GM19372 (cell line): ENCODE data around the gene SYNM.

ENCODE experiments used
- ATAC-seq: cut with Tn5 transposase; IDR thresholded peaks from one replicate; pipeline ENCODE4 v1.9.1; 2021; ENCODE audit warnings: mild to moderate bottlenecking, low read depth, moderate library complexity; ENCODE audit not compliant: unreplicated experiment

Gene SYNM

DNA sequence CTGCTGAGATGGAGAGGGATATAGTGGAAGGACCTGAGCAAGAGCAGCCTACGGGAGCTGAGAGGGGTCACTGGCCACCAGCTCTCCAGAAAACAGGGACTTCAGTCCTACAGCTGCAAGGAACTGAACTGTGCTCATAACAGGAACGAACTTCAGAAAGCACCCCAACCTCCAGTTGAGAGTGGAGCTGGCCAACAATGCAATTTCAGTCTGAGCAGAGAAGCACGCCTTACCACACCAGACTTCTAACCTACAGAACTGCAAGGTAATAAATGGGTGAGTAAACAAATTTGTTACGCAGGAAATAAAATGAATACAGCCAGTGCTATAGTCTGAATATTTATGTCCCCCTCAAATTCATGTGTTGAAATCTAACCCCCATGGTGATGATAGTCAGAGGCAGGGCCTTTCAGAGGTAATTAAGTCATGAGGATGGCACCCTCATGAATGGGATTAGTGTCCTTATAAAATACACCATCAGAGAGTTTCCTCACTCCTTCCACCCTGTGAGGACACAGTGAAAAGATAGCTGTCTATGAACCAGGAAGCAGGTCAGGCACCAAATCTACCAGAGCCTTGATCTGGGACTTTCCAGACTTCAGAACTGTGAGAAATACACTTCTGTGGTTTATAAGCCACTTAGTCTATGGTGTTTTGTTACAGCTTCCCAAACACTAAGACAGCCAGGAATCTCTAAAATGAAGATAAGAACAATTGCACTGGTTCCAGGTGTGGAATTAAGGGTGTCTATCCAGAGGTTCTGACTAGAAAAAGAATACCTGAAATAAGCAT is 58.6 kb downstream of the SYNM start:
- no peak for ATAC-seq

- no peak for ATAC-seq
These were observed 59.2 kb downstream of the SYNM start for GRCh38 chr15:99164119-99164518.

DNA sequence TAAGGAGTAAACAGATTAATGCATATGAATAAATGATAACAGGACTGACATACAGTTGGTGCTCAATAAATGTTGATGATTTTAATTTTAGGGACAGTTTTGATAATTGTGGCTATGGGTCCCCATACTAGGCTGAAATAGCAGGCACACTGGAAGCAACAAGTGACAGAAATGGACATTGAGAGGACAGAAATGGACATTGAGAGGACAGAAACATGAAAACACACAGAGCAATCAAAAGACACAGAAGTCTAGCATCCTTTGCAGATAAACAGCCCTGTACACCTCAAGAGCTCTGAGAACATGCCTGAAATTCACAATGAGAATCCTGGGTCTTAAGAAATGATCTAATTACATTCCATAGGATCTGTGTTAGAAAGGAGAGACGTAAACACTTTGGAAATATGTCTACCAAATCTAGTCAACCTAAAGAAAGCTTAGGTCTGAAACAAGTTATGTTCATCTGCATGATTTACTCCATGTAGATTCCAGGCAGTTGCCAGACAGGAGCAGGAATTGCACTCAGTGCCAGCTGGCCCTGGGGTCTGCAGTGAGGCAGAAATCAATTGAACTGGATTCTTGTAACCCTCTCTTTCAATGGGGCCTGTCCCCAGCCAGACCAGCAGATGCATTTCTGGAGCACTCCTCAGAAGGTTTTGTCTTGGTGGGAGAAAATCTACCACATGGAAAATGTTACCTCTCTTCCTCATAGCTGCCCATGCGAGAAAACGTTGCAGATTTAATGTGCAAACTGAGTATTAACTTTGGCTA is 60.3 kb downstream of the SYNM start:
- no peak for ATAC-seq

- ATAC-seq, result no peak
These were observed 61.2 kb downstream of the SYNM start for GRCh38 chr15:99165956-99166689.

DNA sequence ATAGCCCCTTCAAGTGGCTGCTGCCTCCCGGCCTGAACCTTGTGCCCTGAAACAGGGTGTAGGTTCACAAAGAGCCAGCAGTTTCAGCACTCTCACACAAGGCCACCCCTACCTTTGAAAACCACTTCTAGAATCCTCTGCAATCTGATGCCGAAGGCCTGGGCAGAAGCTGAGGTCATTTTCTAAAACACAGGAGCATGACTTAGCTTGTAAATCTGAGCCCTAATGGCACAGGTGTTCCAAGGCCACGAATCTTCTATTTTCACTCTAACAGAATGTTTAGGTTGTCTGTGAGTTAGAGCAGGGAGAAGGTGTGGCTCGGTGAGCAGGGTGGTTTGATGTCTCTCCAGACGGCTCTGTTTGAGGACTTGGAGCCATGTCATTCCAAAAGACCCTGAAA is 62.3 kb downstream of the SYNM start:
- no peak for ATAC-seq

DNA sequence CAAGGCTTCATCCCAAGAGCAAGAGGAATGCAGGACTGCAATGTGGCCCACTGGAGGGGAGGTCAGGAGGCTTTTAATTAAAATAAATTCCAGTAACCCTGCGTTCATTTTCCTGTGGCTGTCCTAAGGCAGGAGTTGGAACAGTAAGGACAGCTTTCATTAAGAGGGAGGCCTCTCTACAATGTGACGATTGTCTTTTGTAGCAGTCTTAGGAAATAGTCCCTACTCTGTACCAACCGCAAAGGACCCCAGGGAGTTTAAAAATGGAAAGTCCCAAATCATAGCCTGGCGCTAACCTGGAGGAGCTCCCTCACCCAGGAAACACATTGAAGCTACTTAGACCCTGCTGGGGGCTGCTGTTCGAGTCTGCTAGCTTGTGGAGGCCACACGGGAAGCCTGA is 62.8 kb downstream of the SYNM start:
- ATAC-seq, result no peak

GRCh38 chr15:99168601-99169580 is 64.0 kb downstream of the SYNM start:
- no peak for ATAC-seq

DNA sequence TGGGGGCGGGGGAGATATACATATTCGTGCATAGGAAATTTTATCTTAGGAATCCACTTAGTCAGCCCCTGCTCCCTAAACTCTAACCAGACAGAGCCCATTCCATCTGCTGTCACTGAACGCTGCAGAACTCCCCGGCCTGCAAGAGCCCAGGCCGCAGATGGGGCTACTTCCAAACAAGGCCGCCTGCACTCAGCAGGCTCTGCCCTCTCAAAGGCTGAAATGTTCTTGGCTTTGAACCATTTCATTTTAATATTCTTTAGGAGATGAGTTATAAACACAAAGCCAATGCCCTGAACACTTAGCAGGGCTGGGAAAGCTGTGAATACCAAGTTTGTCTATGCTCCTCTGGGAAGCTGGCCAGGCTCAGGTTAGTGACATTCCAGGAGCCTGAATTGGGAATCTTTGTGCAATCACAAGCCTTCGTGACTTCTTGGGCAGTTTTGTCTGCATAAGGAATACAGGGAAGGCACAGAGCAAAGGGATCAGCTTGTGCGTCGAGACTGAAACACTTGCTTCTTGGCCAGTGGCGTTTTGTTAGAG is 65.0 kb downstream of the SYNM start:
- ATAC-seq, result no peak

DNA sequence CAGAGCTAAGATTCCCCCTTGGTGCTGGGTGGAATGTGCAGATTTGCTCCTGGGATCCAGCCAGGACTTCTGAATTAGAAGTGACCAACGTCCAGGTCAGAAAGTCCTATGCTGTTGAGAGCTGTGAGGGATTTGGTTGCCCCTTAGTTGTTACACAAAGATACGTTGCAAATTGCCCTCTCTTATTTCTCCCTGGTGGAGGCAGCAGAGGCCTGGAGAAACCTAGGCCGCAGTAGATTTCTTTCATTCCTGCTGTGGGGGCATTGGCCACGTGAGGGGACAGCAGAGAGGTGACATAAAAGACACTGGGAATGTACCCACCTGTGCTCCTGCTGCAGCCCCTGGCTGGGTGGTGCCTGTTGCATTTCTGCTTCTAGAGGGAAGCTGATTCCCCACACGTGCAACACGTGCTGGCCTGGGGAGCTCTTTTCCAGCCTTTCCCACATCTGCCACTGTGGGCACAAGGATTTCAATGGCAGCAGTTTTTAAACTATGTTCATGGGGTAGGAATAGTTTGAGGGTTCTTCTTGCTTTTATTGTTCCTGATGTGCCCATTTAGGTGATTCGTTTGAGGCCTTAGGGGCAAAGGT is 65.7 kb downstream of the SYNM start:
- ATAC-seq, result no peak

- no peak for ATAC-seq
These were observed 67.3 kb downstream of the SYNM start for GRCh38 chr15:99172171-99172570.

- no peak for ATAC-seq
These were observed 68.1 kb downstream of the SYNM start for GRCh38 chr15:99172989-99173388.

DNA sequence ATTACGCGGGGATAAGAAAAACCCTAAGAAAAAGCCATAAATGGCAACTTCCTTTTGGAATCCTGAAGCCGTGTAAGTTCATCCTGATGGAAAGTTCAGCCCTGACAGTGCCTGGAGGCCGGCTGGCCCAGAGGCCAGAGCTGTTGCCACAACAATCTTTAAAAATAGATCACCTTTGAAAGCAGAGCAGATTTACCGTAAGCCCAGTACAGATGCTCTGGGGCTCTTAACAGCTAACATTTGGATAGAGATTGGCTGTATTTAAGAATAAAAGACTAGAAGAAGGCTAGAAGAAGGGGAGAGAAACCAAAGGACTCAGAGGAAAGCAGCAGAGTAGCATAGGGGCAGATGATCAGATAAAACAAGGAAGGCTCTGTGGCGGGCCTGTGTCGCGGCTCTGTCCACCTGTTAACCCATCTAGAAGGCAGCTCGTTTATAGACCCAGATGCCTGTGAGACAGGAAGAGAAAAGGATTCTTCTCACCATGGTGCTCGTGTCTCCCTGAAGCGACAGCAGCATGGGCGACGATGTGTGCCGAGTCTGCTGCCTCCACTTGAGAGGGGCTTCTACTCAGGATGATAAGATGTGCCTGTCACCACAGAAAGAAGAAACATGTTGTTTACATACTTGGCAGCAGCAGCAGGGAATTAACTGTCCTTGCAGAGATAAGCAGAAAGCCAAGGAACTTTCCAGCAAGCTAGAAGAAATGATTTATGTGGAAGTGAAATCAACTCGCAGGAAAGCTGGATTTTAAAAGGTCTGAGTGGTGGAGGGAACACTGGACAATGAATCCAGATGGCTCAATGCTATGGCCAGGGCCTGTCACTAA is 69.9 kb downstream of the SYNM start:
- ATAC-seq, result no peak

DNA sequence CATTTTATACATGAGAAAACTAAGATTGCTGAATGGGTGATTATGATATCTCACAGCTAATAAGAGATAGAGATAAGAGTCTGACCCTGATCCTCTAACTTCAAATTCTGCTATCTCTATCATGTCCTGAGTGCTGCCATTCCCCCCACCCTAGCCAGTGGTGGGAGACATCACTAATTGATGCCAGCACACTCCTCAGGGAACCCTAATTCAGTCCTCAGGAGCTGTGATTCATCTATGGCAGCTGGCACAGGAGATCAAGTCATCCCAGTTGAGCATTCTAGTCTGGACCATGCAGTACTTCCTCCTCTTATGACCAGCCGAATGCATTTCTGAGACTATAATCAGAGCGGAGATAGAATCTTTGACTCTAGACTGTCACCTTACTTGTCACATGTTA is 71.9 kb downstream of the SYNM start:
- no peak for ATAC-seq

DNA sequence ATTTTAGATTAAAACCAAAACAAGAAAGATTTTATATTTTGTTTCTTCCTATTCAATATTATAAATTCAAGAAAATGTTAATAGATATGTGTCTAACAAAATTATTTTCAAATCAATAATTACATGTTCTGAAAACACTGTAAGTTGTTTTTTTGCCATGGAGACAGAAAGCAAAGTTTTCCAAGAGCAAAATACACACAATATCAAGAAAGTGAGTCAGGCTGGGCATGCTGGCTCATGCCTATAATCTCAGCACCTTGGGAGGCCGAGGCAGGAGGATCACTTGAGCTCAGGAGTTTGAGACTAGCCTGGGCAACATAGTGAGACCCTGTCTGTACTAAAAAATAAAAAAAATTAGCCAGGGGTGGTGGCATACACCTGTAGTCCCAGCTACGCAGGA is 72.8 kb downstream of the SYNM start:
- ATAC-seq, result no peak

GRCh38 chr15:99180086-99180963 is 75.4 kb downstream of the SYNM start:
- ATAC-seq, result no peak

GRCh38 chr15:99180964-99181306 is 76.1 kb downstream of the SYNM start:
- ATAC-seq, result no peak

- ATAC-seq, result no peak
These were observed 76.7 kb downstream of the SYNM start for GRCh38 chr15:99181545-99181971.

DNA sequence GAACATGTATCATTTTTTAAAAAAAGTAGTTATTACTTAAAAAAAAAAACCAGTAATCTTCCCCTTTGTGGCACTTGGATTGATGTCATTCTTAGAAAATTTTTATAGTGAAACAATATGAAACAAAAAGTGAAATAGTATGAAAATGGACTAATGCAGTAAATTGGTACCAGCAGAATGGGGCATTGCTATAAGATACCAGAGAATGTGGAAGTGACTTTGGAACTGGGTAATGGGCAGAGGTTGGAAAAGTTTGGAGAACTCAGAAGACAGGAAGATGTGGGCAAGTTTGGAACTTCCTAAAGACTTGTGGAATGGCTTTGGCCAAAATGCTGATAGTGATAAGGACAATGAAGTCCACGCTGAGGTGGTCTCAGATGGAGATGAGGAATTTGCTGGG is 77.9 kb downstream of the SYNM start:
- ATAC-seq, result no peak
